Thyroid gland (tissue), 4 donors: ENCODE data around the gene TUBA3E.

Experiments
- POLR2A ChIP-seq, 2 donors: fragments of 450-650 bp; IDR thresholded peaks; one replicate each; pipeline ENCODE4 v1.6.1; 2017; ENCODE audit warnings: antibody characterized with exemption in 2 of 2, mild to moderate bottlenecking in 2 of 2, moderate library complexity in 1 of 2
- TF ChIP-seq, protein P1 (sequence below), 6 experiments: fragments of 200-600 bp in 3 of 6; fragments of 450-650 bp in 3 of 6; sonication (generic) in 3 of 6; IDR thresholded peaks; one replicate each; pipeline ENCODE4 v1.5.1; 2016 to 2019; ENCODE audit warnings: antibody characterized with exemption in 6 of 6, mild to moderate bottlenecking in 2 of 6, inconsistent platforms in 1 of 6, moderate library complexity in 1 of 6

DNA sequence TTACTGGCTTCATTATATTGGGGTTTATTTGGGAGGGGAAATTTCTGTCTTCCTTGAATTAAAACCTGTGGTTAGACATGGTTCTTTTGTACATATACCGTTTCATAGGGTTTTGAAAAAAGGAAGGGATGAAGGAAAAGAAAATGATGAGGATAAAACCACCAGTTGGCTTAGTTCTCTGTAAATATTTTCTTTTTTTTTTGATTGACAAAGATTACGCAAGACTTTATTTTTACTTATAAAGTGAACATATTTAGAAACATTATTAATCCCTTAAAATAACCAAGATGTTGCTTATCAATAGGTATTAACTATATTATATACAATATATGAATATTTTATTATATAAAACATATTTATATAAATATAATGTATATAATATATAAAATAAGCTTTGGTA lies 45.1 kb upstream of the TUBA3E start:
- TF ChIP-seq, protein P1, sequence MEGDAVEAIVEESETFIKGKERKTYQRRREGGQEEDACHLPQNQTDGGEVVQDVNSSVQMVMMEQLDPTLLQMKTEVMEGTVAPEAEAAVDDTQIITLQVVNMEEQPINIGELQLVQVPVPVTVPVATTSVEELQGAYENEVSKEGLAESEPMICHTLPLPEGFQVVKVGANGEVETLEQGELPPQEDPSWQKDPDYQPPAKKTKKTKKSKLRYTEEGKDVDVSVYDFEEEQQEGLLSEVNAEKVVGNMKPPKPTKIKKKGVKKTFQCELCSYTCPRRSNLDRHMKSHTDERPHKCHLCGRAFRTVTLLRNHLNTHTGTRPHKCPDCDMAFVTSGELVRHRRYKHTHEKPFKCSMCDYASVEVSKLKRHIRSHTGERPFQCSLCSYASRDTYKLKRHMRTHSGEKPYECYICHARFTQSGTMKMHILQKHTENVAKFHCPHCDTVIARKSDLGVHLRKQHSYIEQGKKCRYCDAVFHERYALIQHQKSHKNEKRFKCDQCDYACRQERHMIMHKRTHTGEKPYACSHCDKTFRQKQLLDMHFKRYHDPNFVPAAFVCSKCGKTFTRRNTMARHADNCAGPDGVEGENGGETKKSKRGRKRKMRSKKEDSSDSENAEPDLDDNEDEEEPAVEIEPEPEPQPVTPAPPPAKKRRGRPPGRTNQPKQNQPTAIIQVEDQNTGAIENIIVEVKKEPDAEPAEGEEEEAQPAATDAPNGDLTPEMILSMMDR (IDR thresholded peaks at IDR 0.05), result no peak
- TF ChIP-seq POLR2A (IDR thresholded peaks at IDR 0.05), result no peak
